Measurements from ENCODE around the gene CTSC. TPM values are rescaled to one million over a fixed set of nuclear protein-coding genes. Genes with fewer than 3 reads are reported as not detected.
A peak's percentile ranks its signal among the peaks of the same experiment; 100 is the strongest.

Gene CTSC
- total and polyA plus RNA-seq, 10 donors: 67.1 to 566 (median 253) TPM

DNA sequence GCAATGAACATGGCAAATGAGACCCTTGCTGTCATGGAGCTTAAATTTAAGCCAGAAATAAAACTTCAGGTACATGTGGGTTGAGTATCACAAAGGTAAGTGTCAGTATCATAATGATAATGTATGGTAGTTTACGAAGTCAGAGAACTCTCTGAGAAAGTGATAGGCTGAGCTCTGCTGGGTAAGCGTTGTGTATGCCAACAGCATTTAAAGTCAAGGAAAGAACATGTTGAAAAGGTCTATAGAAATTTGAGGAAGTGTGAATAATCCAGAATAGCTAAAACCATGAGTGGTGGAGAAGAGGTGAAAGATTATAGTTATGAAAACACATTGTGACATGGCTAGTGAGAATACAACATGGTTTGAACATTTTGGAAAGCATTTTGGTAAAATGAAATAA lies 17.4 kb upstream of the CTSC start:
- intact Hi-C loops (cut with DNase I; ENCODE audit: low total_unique reads): no loop called here
- Histone ChIP-seq H3K4me3 (no peak overlapping the region), H3K27ac (peak overlapping the region in 7 of 8 donors; percentile 5 to 76 (median 59)), H3K9me3 (no peaks in the 10 kb centered on the region), H3K36me3 (no peaks in the 10 kb centered on the region), H3K27me3 (replicated peaks in 1 of 7) (no peaks in the 10 kb centered on the region), H3K4me1 (peaks cover 0 to 55% (median 36%) of the 10 kb centered on the region in 6 donors)
- 60 to 79% (median 65%) methylated on average over 2 of the region's 2 CpGs for WGBS, 5 donors
- no peak for DNase-seq
- TF ChIP-seq, protein P1, sequence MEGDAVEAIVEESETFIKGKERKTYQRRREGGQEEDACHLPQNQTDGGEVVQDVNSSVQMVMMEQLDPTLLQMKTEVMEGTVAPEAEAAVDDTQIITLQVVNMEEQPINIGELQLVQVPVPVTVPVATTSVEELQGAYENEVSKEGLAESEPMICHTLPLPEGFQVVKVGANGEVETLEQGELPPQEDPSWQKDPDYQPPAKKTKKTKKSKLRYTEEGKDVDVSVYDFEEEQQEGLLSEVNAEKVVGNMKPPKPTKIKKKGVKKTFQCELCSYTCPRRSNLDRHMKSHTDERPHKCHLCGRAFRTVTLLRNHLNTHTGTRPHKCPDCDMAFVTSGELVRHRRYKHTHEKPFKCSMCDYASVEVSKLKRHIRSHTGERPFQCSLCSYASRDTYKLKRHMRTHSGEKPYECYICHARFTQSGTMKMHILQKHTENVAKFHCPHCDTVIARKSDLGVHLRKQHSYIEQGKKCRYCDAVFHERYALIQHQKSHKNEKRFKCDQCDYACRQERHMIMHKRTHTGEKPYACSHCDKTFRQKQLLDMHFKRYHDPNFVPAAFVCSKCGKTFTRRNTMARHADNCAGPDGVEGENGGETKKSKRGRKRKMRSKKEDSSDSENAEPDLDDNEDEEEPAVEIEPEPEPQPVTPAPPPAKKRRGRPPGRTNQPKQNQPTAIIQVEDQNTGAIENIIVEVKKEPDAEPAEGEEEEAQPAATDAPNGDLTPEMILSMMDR (IDR thresholded peaks at IDR 0.05 in 8 of 11, conservative IDR thresholded peaks at IDR 0.05 in 3 of 11): no peak
- no peak for TF ChIP-seq POLR2AphosphoS5 (IDR thresholded peaks at IDR 0.05)
- TF ChIP-seq POLR2A (IDR thresholded peaks at IDR 0.05): peak in 1 of 3 donors; percentile 14

GRCh38 chr11:88353835-88354496 lies 16.4 kb upstream of the CTSC start:
- H3K9me3 ChIP-seq: no peaks in the 10 kb centered on the region
- WGBS, 5 donors: 43 to 63% (median 59%) methylated on average over 4 of the region's 4 CpGs
- no peaks in the 10 kb centered on the region for H3K27me3 ChIP-seq (replicated peaks in 1 of 7)
- peaks cover 0 to 51% (median 31%) of the 10 kb centered on the region in 6 donors for H3K4me1 ChIP-seq
- no peak for DNase-seq
- H3K36me3 ChIP-seq: no peaks in the 10 kb centered on the region
- no peak overlapping the region for H3K4me3 ChIP-seq
- intact Hi-C loops (cut with DNase I; ENCODE audit: low total_unique reads): no loop called here
- TF ChIP-seq POLR2A (IDR thresholded peaks at IDR 0.05): no peak
- TF ChIP-seq, protein P1 (IDR thresholded peaks at IDR 0.05 in 8 of 11, conservative IDR thresholded peaks at IDR 0.05 in 3 of 11): no peak
- H3K27ac ChIP-seq: peak overlapping the region in 7 of 8 donors; percentile 5 to 76 (median 59)

GRCh38 chr11:88353386-88353785 lies 15.8 kb upstream of the CTSC start:
- TF ChIP-seq, protein P1 (IDR thresholded peaks at IDR 0.05 in 8 of 11, conservative IDR thresholded peaks at IDR 0.05 in 3 of 11): no peak
- TF ChIP-seq POLR2AphosphoS5 (IDR thresholded peaks at IDR 0.05) (no peak), POLR2A (IDR thresholded peaks at IDR 0.05) (no peak)
- Histone ChIP-seq H3K9me3 (no peaks in the 10 kb centered on the region), H3K4me1 (peaks cover 0 to 49% (median 31%) of the 10 kb centered on the region in 6 donors), H3K27me3 (replicated peaks in 1 of 7) (no peaks in the 10 kb centered on the region), H3K27ac (peak overlapping the region in 5 of 8 donors; percentile 4 to 76 (median 70)), H3K4me3 (no peak overlapping the region), H3K36me3 (no peaks in the 10 kb centered on the region)
- intact Hi-C loops (cut with DNase I; ENCODE audit: low total_unique reads): no loop called here
- 76 to 87% (median 83%) methylated on average over 3 of the region's 3 CpGs for WGBS, 5 donors
- DNase-seq: no peak

GRCh38 chr11:88352139-88352538 lies 14.6 kb upstream of the CTSC start:
- TF ChIP-seq POLR2A (IDR thresholded peaks at IDR 0.05) (no peak), POLR2AphosphoS5 (IDR thresholded peaks at IDR 0.05) (no peak)
- TF ChIP-seq, protein P1 (IDR thresholded peaks at IDR 0.05 in 8 of 11, conservative IDR thresholded peaks at IDR 0.05 in 3 of 11): no peak
- no peak overlapping the region for H3K27ac ChIP-seq
- no peaks in the 10 kb centered on the region for H3K27me3 ChIP-seq (replicated peaks in 1 of 7)
- H3K36me3 ChIP-seq: no peaks in the 10 kb centered on the region
- H3K9me3 ChIP-seq: no peaks in the 10 kb centered on the region
- intact Hi-C loops (cut with DNase I; ENCODE audit: low total_unique reads): no loop called here
- DNase-seq: no peak
- peaks cover 0 to 37% (median 23%) of the 10 kb centered on the region in 6 donors for H3K4me1 ChIP-seq
- no peak overlapping the region for H3K4me3 ChIP-seq

All from spleen (tissue), 11 donors.